HL-60 (cell line): ENCODE data around the gene GRM5.

Source experiments
- DNase-seq, 2 experiments: peaks; one replicate each; pipeline ENCODE4 v3.0.0-alpha.2; 2010 to 2020; ENCODE audit warnings: low read depth in 1 of 2, low spot score in 1 of 2
- H3K27ac ChIP-seq: fragments of 250-450 bp; sonication (Bioruptor Pico); replicated peaks from 2 replicates; pipeline ENCODE4 v1.5.1; 2020; ENCODE audit warnings: mild to moderate bottlenecking, moderate library complexity
- H3K27me3 ChIP-seq: fragments of 250-450 bp; sonication (Bioruptor Pico); 2 replicates; pipeline ENCODE4 v1.5.1; 2021; ENCODE audit warnings: mild to moderate bottlenecking, moderate library complexity; ENCODE audit not compliant: insufficient read depth, poor library complexity, severe bottlenecking
- H3K4me3 ChIP-seq: replicated peaks from 2 replicates; pipeline ENCODE4 v1.5.1; 2011; ENCODE audit warnings: mild to moderate bottlenecking, control low read depth, low read length; ENCODE audit not compliant: insufficient read depth
- CTCF ChIP-seq: IDR thresholded peaks from one replicate; pipeline ENCODE4 v1.5.1; 2011; ENCODE audit warnings: low read length, control low read depth, inconsistent platforms; ENCODE audit not compliant: insufficient read depth
- GABPA ChIP-seq: IDR thresholded peaks from 2 replicates; pipeline ENCODE4 v1.6.1; 2012; ENCODE audit warnings: low read depth
- POLR2AphosphoS5 ChIP-seq: IDR thresholded peaks from 2 replicates; pipeline ENCODE4 v1.6.1; 2012; ENCODE audit warnings: low read depth
- REST ChIP-seq: IDR thresholded peaks from 2 replicates; pipeline ENCODE4 v1.6.1; 2012; ENCODE audit warnings: low read depth; ENCODE audit not compliant: insufficient replicate concordance
- SPI1 ChIP-seq: IDR thresholded peaks from 2 replicates; pipeline ENCODE4 v1.6.1; 2012; ENCODE audit warnings: low read depth, mild to moderate bottlenecking, borderline replicate concordance

The GRM5 gene

GRCh38 chr11:88818978-88819377 is 246.8 kb downstream of the GRM5 start:
- Histone ChIP-seq H3K4me3 (no peak overlapping the region), H3K27me3 (no peaks in the 10 kb centered on the region), H3K27ac (no peak overlapping the region)
- TF ChIP-seq CTCF: no peak
- no peak for TF ChIP-seq SPI1
- TF ChIP-seq REST: no peak
- TF ChIP-seq POLR2AphosphoS5: no peak
- no peak for TF ChIP-seq GABPA
- no peak for DNase-seq

DNA sequence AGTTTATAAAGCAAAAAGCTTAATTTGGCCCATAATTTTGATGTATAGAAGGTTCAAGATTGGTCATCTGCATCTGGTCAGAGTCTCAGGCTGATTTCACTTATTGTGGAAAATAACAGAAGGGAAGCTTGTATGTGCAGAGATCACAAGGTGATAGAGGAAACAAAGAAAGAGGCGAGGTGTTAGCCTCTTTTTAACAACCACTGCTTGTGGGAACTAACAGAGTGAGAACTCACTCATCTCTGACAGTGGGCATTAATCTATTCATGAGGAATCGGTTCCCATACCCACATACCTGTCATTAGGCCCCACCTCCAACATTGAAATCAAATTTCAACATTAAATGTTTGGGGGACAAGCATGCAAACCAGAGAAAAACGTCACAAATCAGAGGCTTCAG is 250.3 kb downstream of the GRM5 start:
- no peaks in the 10 kb centered on the region for H3K27me3 ChIP-seq
- no peak overlapping the region for H3K27ac ChIP-seq
- TF ChIP-seq POLR2AphosphoS5 (no peak), CTCF (no peak), GABPA (no peak), REST (no peak), SPI1 (no peak)
- no peak overlapping the region for H3K4me3 ChIP-seq
- DNase-seq: no peak

DNA sequence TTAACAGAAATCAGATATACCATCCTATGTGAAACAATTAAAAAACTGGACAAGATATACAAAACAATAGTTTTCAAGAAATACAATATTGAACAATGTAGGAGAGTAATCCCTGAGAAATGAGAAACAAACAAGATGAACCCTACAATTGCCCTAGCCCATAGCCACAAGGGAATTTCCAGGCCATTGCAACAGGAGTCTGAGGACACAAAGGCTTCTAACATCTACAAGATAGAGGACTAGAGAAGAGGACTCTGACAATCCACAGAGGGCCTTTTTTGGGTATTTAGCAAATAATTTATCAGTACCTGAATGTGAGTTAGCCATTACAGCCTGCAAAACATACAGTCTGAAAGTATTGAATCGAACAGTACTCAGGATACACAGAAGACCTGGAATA is 251.7 kb downstream of the GRM5 start:
- no peaks in the 10 kb centered on the region for H3K27me3 ChIP-seq
- TF ChIP-seq CTCF (no peak), GABPA (no peak), REST (no peak), POLR2AphosphoS5 (no peak), SPI1 (no peak)
- no peak overlapping the region for H3K27ac ChIP-seq
- no peak for DNase-seq
- no peak overlapping the region for H3K4me3 ChIP-seq
